Adipose tissue (tissue), 3 donors: ENCODE measurements around the gene ALKBH7. TPM values are rescaled to one million over a fixed set of nuclear protein-coding genes. Genes with fewer than 3 reads are reported as not detected.
"Not testable (repeated sequence)": the region's sequence is repeated elsewhere in the genome, so short reads cannot be mapped to it uniquely, and the experiment has no call there.

Experiments used
- H3K27ac ChIP-seq: one replicate; pipeline ENCODE4 v1.5.1; 2013; ENCODE audit warnings: low read depth, low read length
- WGBS, 3 donors: extraction: QIAGEN DNeasy Blood & Tissue Kit; methylation state at CpG; one replicate each; pipeline ENCODE4 v1.1.7; 2013; 5-methylcytosine and 5-hydroxymethylcytosine counted together
- polyA plus RNA-seq, 3 donors: library from polyadenylated mRNA; stranded (reverse); fragments of 200-250 nt; gene quantifications; one replicate each; pipeline ENCODE4 v1.2.3, GENCODE V29; 2013
- donor health status: healthy with polysubstance abuse.
- donor health status: Bipolar disorder and iron deficiency.
- donor health status: healthy.

ALKBH7 gene
- polyA plus RNA-seq, 3 donors, result 68.7 to 71.8 (median 70.9) TPM

DNA sequence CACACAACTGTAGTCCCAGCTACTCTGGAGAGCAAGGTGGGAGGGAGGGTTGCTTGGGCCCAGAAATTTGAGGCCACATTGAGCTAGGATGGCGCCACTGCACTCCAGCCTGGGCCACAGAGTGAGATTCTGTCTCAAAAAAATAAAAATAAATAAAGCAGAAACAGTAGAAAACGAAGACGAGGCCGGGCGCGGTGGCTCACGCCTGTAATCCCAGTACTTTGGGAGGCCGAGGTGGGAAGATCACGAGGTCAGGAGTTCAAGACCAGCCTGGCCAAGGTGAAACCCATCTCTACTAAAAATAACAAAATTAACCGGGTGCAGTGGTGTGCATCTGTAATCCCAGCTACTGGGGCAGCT lies 11.8 kb upstream of the ALKBH7 start:
- not testable (repeated sequence) for H3K27ac ChIP-seq
- WGBS, 3 donors, result 94 to 96% (median 95%) methylated on average over 10 of the region's 10 CpGs

DNA sequence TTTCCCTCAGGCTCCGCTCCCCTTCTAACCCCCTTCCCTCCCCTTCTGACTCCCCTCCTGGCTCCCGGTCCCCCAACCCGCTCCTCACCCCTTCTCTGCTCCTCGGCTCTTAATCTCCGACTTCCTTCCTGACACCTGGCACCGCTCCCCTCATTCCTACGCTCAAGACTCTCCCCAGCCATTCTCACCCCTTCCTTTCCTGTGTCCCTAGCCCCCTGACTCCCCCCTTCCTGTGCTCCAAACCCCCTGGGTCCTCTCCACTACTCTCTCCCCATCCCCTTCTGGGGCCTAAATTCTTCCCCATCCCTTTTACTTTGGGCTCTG lies 10.6 kb upstream of the ALKBH7 start:
- peak overlapping the region; percentile 76 for H3K27ac ChIP-seq
- 0 to 4% (median 0%) methylated on average over 6 to 7 of the region's 7 CpGs for WGBS, 3 donors

DNA sequence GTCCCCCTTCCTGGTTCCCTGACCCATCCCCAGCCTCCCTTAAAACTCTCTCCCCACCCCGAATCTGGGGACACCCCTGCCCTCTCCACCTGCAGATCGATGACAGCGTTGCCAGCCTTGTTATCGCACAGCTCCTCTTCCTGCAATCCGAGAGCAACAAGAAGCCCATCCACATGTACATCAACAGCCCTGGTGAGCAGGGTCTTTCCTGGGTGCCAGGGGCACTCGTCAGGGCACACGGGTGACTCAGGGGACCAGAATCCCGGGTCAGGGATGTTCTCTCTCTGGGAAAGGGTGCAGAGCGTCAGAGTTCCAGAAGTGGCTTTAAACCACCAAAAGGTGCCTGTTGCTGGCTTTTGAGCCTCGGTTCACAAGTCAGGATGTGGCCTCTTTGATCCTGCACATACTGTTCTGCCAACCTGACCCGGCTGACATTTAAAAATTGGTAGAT lies 10.2 kb upstream of the ALKBH7 start:
- WGBS, 3 donors, result 26 to 28% (median 27%) methylated on average over 11 of the region's 11 CpGs
- H3K27ac ChIP-seq, result peak overlapping the region; percentile 76

DNA sequence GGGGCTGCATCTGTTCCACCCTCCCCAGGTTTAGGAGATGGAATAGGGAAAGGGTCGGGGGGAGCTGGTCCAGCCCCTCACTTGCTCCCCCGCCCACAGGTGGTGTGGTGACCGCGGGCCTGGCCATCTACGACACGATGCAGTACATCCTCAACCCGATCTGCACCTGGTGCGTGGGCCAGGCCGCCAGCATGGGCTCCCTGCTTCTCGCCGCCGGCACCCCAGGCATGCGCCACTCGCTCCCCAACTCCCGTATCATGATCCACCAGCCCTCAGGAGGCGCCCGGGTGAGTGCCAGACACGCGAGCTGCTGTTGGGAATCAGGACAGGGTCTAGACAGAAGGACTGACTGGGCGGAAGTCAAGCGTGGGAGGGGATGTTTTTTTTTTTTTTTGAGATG lies 8.2 kb upstream of the ALKBH7 start:
- H3K27ac ChIP-seq, result no peak overlapping the region
- whole genome bisulfite sequencing, 3 donors, result 93 to 98% (median 96%) methylated on average over 21 of the region's 21 CpGs

DNA sequence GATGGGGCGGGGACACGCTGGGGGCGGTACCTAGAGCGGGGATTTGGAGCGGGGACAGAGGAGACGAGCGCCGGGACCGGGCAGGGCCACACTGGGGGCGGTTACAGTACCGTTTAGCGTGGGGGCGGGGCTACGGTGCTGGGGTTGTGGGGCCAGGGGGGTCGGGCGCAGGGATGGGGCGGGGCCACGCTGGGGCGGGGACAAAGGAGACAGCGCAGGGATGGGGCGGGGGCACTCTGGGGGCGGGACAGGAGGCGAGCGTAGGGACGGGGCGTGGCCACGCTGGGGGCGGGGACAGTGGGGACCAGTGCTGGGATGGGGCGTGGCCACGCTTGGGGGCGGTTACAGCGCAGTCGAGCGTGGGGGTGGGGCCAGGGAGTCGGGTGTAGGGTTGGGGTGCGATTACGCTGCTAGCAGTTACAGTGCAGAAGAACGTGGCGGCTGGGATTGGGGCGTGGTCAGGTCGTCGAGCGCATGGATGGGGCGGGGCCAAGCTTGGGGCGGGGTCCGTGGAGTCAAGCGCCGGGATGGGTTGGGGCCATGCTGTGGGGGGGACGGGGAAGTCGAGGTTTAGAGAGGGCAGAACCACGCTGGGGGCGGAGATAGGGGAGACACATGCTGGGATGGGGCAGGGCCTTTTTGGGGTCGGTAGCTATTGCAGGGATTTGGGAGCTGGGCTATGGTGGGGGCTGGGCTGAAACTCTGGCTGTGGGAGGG lies 660 bp downstream of the ALKBH7 start:
- no peak overlapping the region for H3K27ac ChIP-seq
- 1 to 2% (median 1%) methylated on average over 46 to 53 of the region's 53 CpGs for WGBS, 3 donors

DNA sequence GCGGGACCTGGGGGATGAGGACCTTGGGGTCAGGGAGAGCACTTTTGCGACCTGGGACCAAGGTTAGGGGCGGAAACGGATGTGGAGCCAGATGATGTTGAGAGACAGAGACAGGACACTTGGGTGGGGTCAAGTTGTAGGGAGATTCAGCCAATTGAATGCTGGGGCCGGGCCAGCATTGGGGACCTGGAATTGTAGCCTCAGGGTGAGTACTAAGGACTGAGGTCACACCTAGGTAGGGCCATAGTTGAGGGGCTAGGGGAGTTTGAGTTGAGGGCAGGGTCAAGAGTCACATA lies 1.2 kb downstream of the ALKBH7 start:
- no peak overlapping the region for H3K27ac ChIP-seq
- 30 to 38% (median 31%) methylated on average over 5 of the region's 5 CpGs for WGBS, 3 donors

DNA sequence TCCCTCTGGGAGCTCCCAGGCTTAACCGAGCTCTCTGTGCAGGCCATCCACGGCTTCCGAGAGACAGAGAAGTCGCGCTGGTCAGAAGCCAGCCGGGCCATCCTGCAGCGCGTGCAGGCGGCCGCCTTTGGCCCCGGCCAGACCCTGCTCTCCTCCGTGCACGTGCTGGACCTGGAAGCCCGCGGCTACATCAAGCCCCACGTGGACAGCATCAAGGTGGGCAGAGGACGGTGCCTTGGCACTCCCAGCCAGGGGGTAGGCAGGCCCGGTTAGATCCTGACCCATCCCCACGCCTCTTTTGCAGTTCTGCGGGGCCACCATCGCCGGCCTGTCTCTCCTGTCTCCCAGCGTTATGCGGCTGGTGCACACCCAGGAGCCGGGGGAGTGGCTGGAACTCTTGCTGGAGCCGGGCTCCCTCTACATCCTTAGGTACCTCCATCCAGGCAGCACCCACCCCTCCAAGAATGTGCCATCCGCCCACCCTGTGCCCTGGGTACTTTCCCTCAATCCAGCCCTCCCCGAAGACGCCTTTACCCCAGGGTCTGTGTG lies 1.6 kb downstream of the ALKBH7 start:
- no peak overlapping the region for H3K27ac ChIP-seq

DNA sequence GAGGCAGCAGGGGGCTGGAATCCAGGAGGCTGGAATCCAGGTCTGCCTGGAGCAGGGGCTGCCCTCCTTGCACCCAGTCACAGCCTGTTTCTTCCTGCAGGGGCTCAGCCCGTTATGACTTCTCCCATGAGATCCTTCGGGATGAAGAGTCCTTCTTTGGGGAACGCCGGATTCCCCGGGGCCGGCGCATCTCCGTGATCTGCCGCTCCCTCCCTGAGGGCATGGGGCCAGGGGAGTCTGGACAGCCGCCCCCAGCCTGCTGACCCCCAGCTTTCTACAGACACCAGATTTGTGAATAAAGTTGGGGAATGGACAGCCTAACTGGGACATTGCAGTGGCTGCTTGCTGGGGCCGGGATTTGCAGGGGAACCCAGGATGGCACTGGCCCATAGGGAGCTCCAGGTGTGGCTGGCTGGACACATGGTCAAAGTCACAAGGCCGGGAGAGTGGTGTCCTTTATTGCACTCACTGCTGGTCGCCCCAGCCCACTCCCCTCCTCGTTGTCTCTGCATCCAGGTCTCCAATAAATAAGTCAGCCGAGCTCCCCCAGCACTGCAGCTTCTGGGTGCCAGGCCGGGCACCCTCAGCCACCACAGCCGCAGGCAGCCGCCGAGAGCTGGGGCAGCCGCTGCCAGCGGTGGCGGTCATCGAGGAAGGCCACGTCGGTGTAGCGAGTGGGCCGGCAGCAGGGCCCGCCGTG lies 2.3 kb downstream of the ALKBH7 start:
- WGBS, 3 donors, result 89 to 92% (median 90%) methylated on average over 25 to 29 of the region's 29 CpGs
- H3K27ac ChIP-seq, result no peak overlapping the region

More for the DNA sequence above, 1.6 kb downstream of the ALKBH7 start:
- 65 to 68% (median 66%) methylated on average over 29 of the region's 29 CpGs for WGBS, 3 donors

DNA sequence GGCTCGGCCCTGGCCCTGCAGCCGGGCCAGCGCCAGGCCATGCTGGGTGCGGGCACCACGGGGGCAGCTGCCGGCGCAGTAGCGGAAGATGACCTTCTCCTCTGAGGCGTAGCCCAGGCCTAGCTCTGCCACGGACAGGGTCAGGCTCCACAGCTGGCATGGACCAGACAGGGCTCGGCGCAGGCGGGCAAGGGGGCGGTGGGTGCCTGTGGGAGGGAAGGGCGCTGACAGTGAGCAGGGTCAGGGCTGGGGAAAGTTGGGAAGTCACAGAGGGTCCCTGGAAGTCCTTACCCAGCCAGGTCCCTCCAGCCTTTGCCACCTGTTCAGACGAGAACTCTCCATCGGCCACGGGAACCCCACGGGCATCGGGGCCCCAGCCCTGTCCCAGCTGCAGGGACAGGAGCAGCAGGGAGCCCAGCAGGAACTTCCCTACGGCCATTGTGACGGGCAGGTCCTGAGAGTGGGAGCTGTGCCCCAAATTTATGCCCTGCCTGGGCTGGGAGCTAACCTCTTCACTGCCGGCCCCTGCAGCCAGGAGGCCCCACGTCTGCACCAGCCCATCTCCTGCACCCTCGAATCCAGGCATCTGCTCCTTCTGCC lies 2.9 kb downstream of the ALKBH7 start, which contains the start of gene PSPN:
Gene PSPN, minus strand, starts transcription at position 523 of the 600 bp plus-strand sequence. Its CDS starts 84 bp downstream, at position 439.
- 90 to 92% (median 90%) methylated on average over 23 to 25 of the region's 25 CpGs for WGBS, 3 donors
- H3K27ac ChIP-seq, result no peak within 1 kb of the TSS

DNA sequence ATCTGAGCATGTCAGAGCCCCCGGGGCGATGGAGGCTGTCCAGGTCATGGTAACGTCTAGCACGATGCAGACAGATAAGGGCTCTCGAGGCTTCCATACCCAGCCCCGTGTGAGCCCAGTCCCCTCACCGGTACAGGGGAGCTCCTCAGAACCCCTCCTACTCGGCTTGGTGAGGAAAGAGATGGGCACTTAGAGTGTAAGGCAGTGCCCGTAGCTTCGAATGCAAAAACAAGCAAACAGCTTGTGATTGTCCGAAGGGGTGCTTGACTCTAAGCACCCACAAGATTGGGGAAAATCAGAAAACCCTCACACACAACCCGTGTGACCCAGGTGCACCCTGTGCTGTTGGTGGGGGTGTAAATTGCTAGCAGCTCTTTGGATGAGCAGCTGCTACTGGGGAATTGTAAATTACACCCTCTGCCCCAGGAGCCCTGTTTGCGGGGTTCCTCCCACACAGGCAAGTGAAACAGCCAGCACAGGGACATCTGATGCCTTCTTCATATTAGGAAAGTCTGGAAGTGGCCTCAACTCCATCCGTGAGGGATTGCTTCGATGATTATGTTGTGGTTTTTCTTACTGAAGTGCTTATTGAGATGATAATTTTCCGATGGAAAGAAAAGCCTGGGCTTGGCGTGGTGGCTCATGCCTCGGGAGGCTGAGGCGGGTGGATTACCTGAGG lies 4.1 kb downstream of the ALKBH7 start:
- WGBS, 3 donors, result 70 to 78% (median 76%) methylated on average over 19 of the region's 19 CpGs
- H3K27ac ChIP-seq, result no peak overlapping the region

DNA sequence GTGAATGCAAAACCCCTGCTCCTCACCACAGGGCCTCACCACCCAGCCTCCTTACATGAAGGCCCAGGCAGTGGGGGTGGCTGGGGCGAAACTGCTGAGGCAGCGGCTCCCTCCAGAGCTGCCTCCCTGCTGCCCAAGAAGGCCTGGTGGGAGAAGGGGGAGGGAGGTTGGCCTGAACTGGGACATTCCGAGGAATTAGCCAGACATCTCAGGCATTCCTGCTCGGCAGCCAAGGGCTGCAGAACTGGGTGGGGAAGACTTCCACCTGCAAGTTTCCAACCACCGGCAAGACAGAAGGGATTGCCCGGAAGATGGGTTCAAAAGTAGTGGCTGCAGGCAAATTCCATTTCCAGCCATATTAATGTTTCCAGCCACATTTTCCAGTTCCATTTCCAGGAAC lies 5.4 kb downstream of the ALKBH7 start:
- H3K27ac ChIP-seq, result no peak overlapping the region
- WGBS, 3 donors, result 54 to 90% (median 72%) methylated on average over 6 of the region's 6 CpGs

DNA sequence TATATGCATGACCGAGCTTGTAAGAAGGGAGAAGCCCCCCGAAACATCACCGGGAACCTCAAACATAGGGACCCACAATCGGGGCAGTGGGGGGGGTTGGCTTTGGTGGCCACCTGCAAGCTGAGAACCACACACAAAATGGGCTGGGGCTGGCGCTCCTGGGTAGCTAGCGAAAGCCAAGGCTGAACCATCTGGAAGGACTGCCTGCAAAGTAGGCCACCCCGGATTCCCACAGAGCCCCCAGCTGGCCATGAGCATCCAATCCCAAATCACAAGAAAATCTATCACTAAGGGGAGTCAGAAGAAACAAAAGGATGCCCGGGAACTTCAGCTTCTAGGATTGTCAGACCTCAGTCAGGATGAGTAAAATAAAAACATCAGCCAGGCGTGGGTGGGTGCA lies 5.9 kb downstream of the ALKBH7 start:
- H3K27ac ChIP-seq, result no peak overlapping the region
- WGBS, 3 donors, result 85 to 92% (median 90%) methylated on average over 9 of the region's 9 CpGs

DNA sequence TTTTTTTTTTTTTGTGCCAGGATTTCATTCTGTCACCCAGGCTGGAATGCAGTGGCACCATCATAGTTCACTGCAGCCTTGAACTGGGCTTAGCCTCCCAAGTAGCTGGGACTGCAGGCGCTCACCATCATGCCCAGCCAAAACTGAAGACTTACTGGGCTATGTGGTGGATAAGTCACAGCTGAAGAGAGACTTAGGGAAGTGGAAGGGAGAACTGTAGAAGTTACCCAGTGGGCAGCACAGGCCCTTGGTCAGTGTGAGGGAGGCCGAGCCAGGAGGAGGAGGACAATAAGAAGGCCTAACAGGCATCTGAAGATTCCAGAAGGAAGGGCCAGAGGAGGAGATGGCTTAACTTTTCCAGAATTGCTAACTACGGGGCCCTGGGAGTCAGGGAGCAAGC lies 7.2 kb downstream of the ALKBH7 start:
- no peak overlapping the region for H3K27ac ChIP-seq
- WGBS, 3 donors, result 80 to 100% (median 97%) methylated on average over 3 of the region's 3 CpGs

DNA sequence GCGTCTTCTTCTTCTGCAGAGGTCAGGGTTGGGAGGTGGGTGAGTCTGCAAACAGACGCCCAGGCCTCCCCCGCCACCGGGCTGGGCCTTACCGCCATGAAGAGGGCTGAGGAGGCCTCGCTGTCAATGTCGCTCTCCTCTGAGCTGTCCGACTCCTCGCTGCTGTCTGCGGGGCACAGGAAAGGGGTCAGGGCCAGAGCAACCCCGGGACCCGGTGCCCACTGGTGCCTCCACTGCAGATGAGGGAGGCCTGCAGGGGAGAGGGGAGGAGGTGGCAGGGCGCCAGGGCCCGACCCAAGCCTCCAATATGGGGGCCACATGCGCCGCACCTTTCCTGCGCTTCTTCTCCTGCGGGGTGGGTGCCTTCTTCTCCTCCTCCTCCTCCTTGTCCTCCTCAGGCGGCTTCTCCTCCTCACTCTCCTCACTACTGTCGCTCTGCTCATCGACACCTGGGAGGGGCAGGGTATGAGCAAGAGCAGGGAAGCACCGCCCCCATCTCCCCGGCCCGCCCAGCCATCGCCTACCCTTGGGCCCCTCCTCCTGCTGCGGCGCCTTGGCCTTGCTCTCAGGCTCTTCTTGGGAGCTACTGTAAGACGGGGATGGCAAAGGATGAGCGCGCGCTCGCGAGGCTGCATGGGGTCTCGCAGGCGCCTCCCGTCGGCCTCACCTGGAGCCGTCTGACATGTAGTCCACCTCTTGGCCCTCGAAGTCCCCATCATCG lies 8.6 kb downstream of the ALKBH7 start:
- WGBS, 3 donors, result 95 to 97% (median 97%) methylated on average over 30 to 40 of the region's 40 CpGs
- H3K27ac ChIP-seq, result no peak overlapping the region

DNA sequence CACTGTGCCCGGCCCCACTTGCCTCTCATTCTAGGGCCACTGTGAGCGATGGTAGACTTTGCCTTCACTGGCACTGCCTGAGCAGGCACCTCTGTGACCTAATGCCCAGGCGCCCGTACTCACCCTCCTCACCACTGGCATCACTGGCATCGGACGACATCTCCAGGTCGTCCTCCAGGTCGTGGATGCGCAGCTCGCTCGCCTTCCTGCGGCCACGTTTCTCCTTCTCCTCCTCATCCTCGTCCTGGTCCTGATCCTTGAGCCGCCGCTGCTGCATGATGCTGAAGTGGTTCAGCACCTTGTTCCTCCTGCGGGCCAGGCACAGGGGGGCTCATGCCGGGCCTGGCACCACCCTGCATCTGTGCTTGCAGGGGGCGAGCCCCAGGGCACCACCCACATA lies 10.6 kb downstream of the ALKBH7 start:
- no peak overlapping the region for H3K27ac ChIP-seq
- WGBS, 3 donors, result 92 to 97% (median 96%) methylated on average over 19 of the region's 19 CpGs

DNA sequence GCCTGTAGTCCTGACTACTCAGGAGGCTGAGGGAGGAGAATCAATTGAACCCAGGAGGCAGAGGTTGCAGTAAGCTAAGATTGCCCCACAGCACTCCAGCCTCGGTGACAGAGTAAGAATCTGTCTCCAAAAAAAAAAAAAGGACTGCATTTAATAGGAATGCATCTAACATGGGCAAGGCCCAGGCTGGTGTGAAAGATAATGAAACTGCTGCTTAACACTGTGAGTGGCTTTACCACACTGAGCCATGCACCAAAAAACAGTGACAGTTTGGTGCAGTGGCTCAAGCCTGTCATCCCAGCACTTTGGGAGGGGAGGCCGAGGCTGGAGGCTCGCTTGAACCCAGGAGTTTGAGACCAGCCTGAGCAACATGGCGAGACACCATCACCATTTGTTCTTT lies 11.8 kb downstream of the ALKBH7 start:
- no peak overlapping the region for H3K27ac ChIP-seq
- 83 to 93% (median 91%) methylated on average over 4 of the region's 4 CpGs for WGBS, 3 donors

DNA sequence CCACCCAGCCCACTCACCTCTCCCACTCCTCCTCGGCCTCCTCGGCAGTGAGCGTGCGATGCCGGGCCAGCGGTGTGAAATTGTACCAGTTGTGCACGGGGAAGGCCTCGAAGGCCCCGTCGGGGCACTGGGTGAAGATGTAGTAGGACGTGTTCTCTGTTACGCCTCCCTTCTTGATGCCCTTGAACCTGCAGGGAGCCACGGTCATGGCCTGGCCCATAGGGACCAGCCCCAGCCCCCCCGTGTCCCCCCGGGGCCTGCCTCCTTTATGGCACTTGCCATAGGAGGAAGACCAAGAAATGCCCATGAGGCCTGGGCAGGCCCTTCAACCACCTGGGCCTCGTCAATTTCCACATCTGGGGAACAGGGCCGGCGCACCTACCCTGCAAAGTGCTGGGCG lies 14.8 kb downstream of the ALKBH7 start:
- 92 to 95% (median 94%) methylated on average over 19 of the region's 19 CpGs for WGBS, 3 donors
- no peak overlapping the region for H3K27ac ChIP-seq
